ENCODE measurements around the gene SCARF2.

DNA sequence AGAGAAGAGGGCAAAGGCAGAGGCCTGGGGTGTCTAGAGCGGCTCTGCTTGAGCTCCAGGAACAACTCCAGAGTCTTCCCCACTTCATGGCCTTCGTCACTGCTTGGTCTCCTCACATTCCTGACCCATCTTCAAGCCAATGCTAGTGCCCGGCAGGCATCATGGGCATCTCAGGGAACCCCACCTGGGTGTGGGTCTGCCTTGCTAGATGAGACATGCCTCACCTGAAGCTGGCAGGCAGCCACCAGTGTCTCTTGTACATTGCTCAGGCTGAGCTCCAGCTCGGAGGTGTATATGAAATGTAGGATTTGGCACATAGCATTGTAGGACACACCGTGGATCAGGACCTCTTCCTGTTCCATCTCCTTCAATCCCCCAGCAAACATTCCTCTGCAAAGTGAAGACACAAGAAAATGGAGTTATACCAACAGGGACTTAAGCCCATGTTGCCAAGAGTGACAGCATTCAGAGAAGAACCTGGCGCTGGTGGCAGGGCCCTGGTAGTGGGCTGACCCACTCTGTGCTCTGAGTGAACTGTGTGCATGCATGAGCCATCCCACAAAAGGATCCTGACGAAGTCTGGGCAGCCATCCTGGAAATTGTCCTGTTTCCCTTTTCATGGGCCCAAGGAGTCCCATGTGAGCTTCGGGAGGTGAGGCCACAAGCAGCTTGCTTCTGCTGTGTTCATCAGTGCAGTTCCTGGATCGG is 33.7 kb upstream of the SCARF2 start:
- no peak for TF ChIP-seq SIN3A (IDR thresholded peaks at IDR 0.05; ENCODE audit: borderline replicate concordance, insufficient read depth, low read length)
- no peak for TF ChIP-seq FOXP2 (optimal IDR thresholded peaks at IDR 0.05; ENCODE audit: borderline replicate concordance, extremely low read depth, extremely low read length, insufficient read depth)
